Neural cell (in vitro differentiated cells): ENCODE results near the gene NEURL4.

Experiments
- CTCF ChIP-seq: fragments of 450-650 bp; IDR thresholded peaks from 2 replicates; pipeline ENCODE4 v1.5.1; 2014; ENCODE audit warnings: antibody characterized with exemption, mild to moderate bottlenecking, moderate library complexity; ENCODE audit not compliant: poor library complexity, severe bottlenecking
- EP300 ChIP-seq: fragments of 450-650 bp; conservative IDR thresholded peaks from 2 replicates; pipeline ENCODE4 v1.6.1; 2014; ENCODE audit warnings: antibody characterized with exemption, mild to moderate bottlenecking, moderate library complexity; ENCODE audit not compliant: poor library complexity, severe bottlenecking
- EZH2 ChIP-seq: fragments of 200-600, 300-800 bp; shearing (Covaris generic), sonication (generic); IDR thresholded peaks from 2 replicates; pipeline ENCODE4 v1.6.1; 2014; ENCODE audit warnings: antibody characterized with exemption, low read length, borderline replicate concordance, mild to moderate bottlenecking; ENCODE audit not compliant: insufficient read depth, poor library complexity, severe bottlenecking
- POLR2AphosphoS5 ChIP-seq: IDR thresholded peaks from 2 replicates; pipeline ENCODE4 v1.6.1; 2012

- no peak for TF ChIP-seq CTCF
- TF ChIP-seq EZH2: no peak
- TF ChIP-seq POLR2AphosphoS5: no peak
- TF ChIP-seq EP300: no peak
These were observed 27.6 kb upstream of the NEURL4 start for GRCh38 chr17:7356756-7357155.
